Ovary (tissue), 9 donors: ENCODE measurements around the gene CEP350. TPM values are rescaled to one million over a fixed set of nuclear protein-coding genes. Genes with fewer than 3 reads are reported as not detected.

Source experiments
- DNase-seq, 5 donors: peaks; one replicate each; pipeline ENCODE4 v3.0.0-alpha.2; 2019 to 2020
- H3K27ac ChIP-seq, 2 donors: fragments of 200-600 bp; one replicate each; pipeline versions ENCODE4 v1.5.1 to v1.8.0; 2019 to 2022
- H3K27me3 ChIP-seq: fragments of 200-600 bp; one replicate; pipeline ENCODE4 v1.8.0; 2022
- H3K36me3 ChIP-seq: fragments of 200-600 bp; sonication (generic); one replicate; pipeline ENCODE4 v1.5.1; 2019
- H3K4me1 ChIP-seq: one replicate; pipeline ENCODE4 v1.8.1; 2013; ENCODE audit warnings: mild to moderate bottlenecking, moderate library complexity; ENCODE audit not compliant: insufficient read depth
- H3K4me3 ChIP-seq: fragments of 200-600 bp; sonication (generic); one replicate; pipeline ENCODE4 v1.5.1; 2017
- H3K9me3 ChIP-seq, 2 donors: fragments of 200-600 bp in 1 of 2; sonication (generic) in 1 of 2; one replicate each; pipeline versions ENCODE4 v1.5.1 to v1.8.1; 2013 to 2019; ENCODE audit warnings: mild to moderate bottlenecking in 1 of 2, moderate library complexity in 1 of 2
- EP300 ChIP-seq: sonication (generic); formaldehyde crosslinking; IDR thresholded peaks from one replicate; pipeline ENCODE4 v1.6.1; 2017; ENCODE audit warnings: antibody characterized with exemption
- POLR2A ChIP-seq: fragments of 450-650 bp; IDR thresholded peaks from one replicate; pipeline ENCODE4 v1.6.1; 2017; ENCODE audit warnings: antibody characterized with exemption, mild to moderate bottlenecking, moderate library complexity
- WGBS, 3 donors: extraction: QIAGEN DNeasy Blood & Tissue Kit in 1 of 3; methylation state at CpG; one replicate each; pipeline versions ENCODE4 v1.1.5 to v1.1.7; 2013 to 2017; 5-methylcytosine and 5-hydroxymethylcytosine counted together
- intact Hi-C, 4 donors: fragments of 100-400 bp; cut with DNase I; formaldehyde crosslinking; loops; one replicate each; pipeline versions ENCODE4 v1.11.0 to v1.15.1; 2022 to 2023
- polyA plus RNA-seq, 2 donors: library from polyadenylated mRNA; stranded (reverse); fragments of 200-250 nt in 1 of 2; fragments of 350-450 nt in 1 of 2; fragmentation: Illumina TruSeq in 1 of 2; extraction: RNeasy Lipid Tissue Mini Kit (QIAGEN cat#74804) in 1 of 2; gene quantifications; one replicate each; pipeline ENCODE4 v1.2.3, GENCODE V29; 2013 to 2014
- total RNA-seq, 7 donors: library from RNA; depleted of rRNA in 2 of 7; stranded (reverse); fragments of >200 nt in 2 of 7; fragmentation: NEBNext Ultra II Directional in 3 of 7; extraction: Animal tissue kit (Norgen Biotek cat#: 25700) in 3 of 7; gene quantifications; one replicate each; pipeline versions ENCODE4 v1.1.0 to v1.2.4, GENCODE V29; 2016 to 2023
- TF ChIP-seq, protein P1 (sequence below), 3 donors: fragments of 450-650 bp in 2 of 3; fragments of 200-600 bp in 1 of 3; IDR thresholded peaks; one replicate each; pipeline versions ENCODE4 v1.5.1 to v1.8.0; 2016 to 2022; ENCODE audit warnings: antibody characterized with exemption in 3 of 3, mild to moderate bottlenecking in 1 of 3
- donor health status: DM: no; HTN: no; CAD: no; lungs with moderate emphysema.
- donor health status: DM: no; HTN: no; CAD: no.
- donor health status: Bipolar disorder and iron deficiency.
- donor health status: DM: yes; HTN: yes; CAD: no.
- donor health status: DM: no; HTN: no; CAD: no.
- donor health status: DM: yes; HTN: yes; CAD: no.

CEP350 gene
- total and polyA plus RNA-seq, 9 donors = 7.9 to 69.4 (median 53.1) TPM

- no peaks in the 10 kb centered on the region for H3K36me3 ChIP-seq
- DNase-seq = no peak
- H3K4me3 ChIP-seq = peak overlapping the region; percentile 81
- WGBS, 3 donors = 4 to 8% (median 7%) methylated on average over 7 of the region's 7 CpGs
- peaks cover 14% of the 10 kb centered on the region for H3K4me1 ChIP-seq
- intact Hi-C loops = loop anchor here in 1 of 4 donors (5.0 kb wide), 1 partner anchor 272 kb away; the partner anchor contains the start of gene TOR1AIP1
- TF ChIP-seq POLR2A = no peak
- TF ChIP-seq, protein P1, sequence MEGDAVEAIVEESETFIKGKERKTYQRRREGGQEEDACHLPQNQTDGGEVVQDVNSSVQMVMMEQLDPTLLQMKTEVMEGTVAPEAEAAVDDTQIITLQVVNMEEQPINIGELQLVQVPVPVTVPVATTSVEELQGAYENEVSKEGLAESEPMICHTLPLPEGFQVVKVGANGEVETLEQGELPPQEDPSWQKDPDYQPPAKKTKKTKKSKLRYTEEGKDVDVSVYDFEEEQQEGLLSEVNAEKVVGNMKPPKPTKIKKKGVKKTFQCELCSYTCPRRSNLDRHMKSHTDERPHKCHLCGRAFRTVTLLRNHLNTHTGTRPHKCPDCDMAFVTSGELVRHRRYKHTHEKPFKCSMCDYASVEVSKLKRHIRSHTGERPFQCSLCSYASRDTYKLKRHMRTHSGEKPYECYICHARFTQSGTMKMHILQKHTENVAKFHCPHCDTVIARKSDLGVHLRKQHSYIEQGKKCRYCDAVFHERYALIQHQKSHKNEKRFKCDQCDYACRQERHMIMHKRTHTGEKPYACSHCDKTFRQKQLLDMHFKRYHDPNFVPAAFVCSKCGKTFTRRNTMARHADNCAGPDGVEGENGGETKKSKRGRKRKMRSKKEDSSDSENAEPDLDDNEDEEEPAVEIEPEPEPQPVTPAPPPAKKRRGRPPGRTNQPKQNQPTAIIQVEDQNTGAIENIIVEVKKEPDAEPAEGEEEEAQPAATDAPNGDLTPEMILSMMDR (IDR thresholded peaks at IDR 0.05) = no peak
- H3K9me3 ChIP-seq = no peaks in the 10 kb centered on the region
- H3K27me3 ChIP-seq = no peaks in the 10 kb centered on the region
- H3K27ac ChIP-seq = peak overlapping the region; percentile 77 to 94
Observed at GRCh38 chr1:180154003-180154324, 199.4 kb downstream of the CEP350 start.

DNA sequence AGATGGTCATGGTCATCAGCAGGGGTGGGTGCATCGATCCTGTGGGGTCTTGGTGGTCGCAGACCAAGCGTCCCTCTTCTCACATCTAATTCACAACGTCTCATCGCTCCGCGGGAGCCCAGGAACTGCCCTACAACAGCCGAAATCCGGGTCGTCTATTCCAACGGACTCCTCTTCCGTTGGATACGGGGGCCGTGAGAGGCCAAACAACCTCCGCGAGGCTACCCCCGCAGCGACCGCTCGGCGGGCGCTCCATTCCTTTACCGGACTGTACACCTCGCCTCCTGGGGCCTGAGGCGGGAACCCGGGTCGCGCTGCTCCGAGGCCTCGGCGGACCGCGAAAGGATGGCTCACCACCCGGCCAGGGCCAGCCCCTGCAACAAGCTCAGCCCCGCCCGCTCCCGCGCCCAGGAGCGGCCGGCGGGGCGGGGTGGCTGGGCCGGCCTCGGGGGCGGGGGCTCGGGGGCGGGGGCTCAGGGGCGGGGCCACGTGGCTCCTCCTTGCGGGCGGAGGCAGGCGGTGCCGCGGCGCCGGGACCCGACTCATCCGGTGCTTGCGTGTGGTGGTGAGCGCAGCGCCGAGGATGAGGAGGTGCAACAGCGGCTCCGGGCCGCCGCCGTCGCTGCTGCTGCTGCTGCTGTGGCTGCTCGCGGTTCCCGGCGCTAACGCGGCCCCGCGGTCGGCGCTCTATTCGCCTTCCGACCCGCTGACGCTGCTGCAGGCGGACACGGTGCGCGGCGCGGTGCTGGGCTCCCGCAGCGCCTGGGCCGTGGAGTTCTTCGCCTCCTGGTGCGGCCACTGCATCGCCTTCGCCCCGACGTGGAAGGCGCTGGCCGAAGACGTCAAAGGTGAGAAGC lies 199.9 kb downstream of the CEP350 start, which contains the start of gene QSOX1:
QSOX1 (plus strand) TSS at position 545 of the 857 bp plus-strand sequence; CDS start at position 584, 39 bp downstream.
- peak; percentile 88 to 93 (median 91) for DNase-seq
- no peaks in the 10 kb centered on the region for H3K9me3 ChIP-seq
- H3K36me3 ChIP-seq = no peaks in the 10 kb centered on the region
- peak within 1 kb of the TSS; percentile 77 to 94 for H3K27ac ChIP-seq
- intact Hi-C loops = loop anchor here in 1 of 4 donors (5.0 kb wide), 1 partner anchor 272 kb away; the partner anchor contains the start of gene TOR1AIP1
- TF ChIP-seq, protein P1 (IDR thresholded peaks at IDR 0.05) = peak in 2 of 3 donors; percentile 17 to 20
- TF ChIP-seq POLR2A (peak; percentile 66), EP300 (no peak)
- WGBS, 3 donors = 0% methylated on average over 67 to 100 of the region's 100 CpGs
- H3K4me3 ChIP-seq = peak within 1 kb of the TSS; percentile 81
- no peaks in the 10 kb centered on the region for H3K27me3 ChIP-seq
- H3K4me1 ChIP-seq = peaks cover 15% of the 10 kb centered on the region

DNA sequence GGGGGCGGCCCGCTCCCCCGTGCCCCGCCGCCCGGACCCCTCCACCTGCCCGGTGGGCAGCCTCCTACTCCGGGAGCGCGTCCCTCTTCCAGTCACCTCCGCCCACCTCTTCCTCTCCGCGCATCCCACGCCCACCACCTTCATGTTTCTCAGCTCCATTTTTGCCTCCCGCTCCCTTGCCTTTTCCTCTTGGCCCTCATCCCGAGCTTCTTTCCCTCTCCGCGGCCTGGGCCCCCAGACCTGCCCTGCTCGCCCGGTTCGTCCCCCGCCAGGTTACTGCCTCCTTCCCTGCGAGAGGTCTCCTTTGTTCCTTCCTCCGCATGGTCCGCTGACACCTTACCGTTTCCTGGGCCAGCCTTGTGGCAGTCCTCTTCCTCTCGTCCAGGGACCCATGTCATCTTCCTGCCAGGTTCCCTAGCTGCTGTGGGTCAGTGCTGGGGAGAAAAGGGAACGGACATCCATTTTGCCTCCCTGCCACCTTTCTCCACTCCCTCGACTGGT lies 200.6 kb downstream of the CEP350 start:
- 1% methylated on average over 29 of the region's 29 CpGs for WGBS, 3 donors
- TF ChIP-seq POLR2A = no peak
- no peak for TF ChIP-seq EP300
- TF ChIP-seq, protein P1 (IDR thresholded peaks at IDR 0.05) = no peak
- Histone ChIP-seq H3K4me1 (peaks cover 16% of the 10 kb centered on the region), H3K27ac (peak overlapping the region; percentile 43 to 94), H3K36me3 (no peaks in the 10 kb centered on the region), H3K9me3 (no peaks in the 10 kb centered on the region), H3K27me3 (no peaks in the 10 kb centered on the region), H3K4me3 (peak overlapping the region; percentile 81)
- DNase-seq = peak in 4 of 5 donors; percentile 42 to 63 (median 51)
- intact Hi-C loops = no loop called here

DNA sequence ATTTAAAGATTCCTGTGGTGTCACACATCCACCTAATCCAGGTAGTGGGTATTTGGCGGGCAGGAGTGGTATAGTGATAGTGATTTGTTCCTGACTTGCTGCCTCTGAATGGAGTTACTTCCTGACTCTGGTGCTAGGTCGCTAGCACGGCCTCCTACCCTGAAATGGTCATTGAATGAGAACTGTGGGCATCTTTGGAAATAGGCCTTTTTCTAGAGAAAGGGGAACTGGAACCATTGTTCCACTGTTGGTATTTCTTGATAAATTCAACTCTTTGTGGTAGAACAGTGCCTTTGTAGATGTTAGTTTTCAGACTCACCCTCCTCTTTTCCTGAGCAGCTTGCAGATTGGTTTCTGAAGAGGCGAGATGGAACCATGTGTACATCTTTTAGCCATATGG lies 201.6 kb downstream of the CEP350 start:
- Histone ChIP-seq H3K4me1 (peaks cover 16% of the 10 kb centered on the region), H3K9me3 (no peaks in the 10 kb centered on the region), H3K36me3 (no peaks in the 10 kb centered on the region), H3K4me3 (peak overlapping the region; percentile 81), H3K27ac (no peak overlapping the region), H3K27me3 (no peaks in the 10 kb centered on the region)
- intact Hi-C loops = no loop called here
- TF ChIP-seq, protein P1 (IDR thresholded peaks at IDR 0.05) = no peak
- no peak for TF ChIP-seq EP300
- no peak for TF ChIP-seq POLR2A
- WGBS, 3 donors = 82 to 88% (median 85%) methylated on average over 4 of the region's 4 CpGs
- no peak for DNase-seq
